MM.1S (cell line): ENCODE measurements around the gene NLGN1.

Experiments used
- EZH2 ChIP-seq: fragments of 300-600 bp; sonication (generic); optimal IDR thresholded peaks from 2 replicates; pipeline ENCODE3; 2017; ENCODE audit warnings: low read depth, mild to moderate bottlenecking, antibody characterized with exemption, low read length, mixed read lengths
- EZH2phosphoT487 ChIP-seq: fragments of 300-600 bp; sonication (generic); IDR thresholded peaks from 2 replicates; pipeline ENCODE4 v1.6.1; 2018; ENCODE audit warnings: antibody characterized with exemption, low read length
- TF ChIP-seq, protein P1 (sequence below): fragments of 300-600 bp; sonication (generic); IDR thresholded peaks from 2 replicates; pipeline ENCODE4 v1.5.1; 2016; ENCODE audit warnings: antibody characterized with exemption, low read length, mixed read lengths

DNA sequence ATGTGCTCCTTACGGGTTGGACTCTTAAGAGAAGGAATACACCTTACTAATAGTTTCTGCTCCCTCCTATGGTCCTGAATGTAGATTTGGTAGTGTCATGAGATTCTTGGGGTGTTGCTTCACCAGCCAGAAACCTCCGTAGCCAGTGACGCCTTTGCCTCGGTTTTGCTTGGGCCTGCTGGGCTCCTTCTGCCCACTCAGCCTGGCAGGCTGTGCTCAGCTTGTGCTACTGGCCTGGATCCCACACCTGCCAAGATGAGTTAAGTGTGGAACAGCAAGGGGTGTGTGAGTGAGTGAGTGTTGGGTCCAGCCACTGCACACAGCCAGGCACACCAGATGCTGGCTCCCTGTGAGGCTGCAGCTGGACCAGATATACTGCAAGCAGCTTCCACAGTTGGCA, 560.1 kb downstream of the NLGN1 start:
- TF ChIP-seq, protein P1, sequence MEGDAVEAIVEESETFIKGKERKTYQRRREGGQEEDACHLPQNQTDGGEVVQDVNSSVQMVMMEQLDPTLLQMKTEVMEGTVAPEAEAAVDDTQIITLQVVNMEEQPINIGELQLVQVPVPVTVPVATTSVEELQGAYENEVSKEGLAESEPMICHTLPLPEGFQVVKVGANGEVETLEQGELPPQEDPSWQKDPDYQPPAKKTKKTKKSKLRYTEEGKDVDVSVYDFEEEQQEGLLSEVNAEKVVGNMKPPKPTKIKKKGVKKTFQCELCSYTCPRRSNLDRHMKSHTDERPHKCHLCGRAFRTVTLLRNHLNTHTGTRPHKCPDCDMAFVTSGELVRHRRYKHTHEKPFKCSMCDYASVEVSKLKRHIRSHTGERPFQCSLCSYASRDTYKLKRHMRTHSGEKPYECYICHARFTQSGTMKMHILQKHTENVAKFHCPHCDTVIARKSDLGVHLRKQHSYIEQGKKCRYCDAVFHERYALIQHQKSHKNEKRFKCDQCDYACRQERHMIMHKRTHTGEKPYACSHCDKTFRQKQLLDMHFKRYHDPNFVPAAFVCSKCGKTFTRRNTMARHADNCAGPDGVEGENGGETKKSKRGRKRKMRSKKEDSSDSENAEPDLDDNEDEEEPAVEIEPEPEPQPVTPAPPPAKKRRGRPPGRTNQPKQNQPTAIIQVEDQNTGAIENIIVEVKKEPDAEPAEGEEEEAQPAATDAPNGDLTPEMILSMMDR, result no peak
- TF ChIP-seq EZH2phosphoT487, result no peak
- no peak for TF ChIP-seq EZH2
